Measurements from ENCODE around the gene AQP12A. TPM values are rescaled to one million over a fixed set of nuclear protein-coding genes. Genes with fewer than 3 reads are reported as not detected.

The AQP12A gene
- total and polyA plus RNA-seq, 2 experiments from 2014 or later = not detected

DNA sequence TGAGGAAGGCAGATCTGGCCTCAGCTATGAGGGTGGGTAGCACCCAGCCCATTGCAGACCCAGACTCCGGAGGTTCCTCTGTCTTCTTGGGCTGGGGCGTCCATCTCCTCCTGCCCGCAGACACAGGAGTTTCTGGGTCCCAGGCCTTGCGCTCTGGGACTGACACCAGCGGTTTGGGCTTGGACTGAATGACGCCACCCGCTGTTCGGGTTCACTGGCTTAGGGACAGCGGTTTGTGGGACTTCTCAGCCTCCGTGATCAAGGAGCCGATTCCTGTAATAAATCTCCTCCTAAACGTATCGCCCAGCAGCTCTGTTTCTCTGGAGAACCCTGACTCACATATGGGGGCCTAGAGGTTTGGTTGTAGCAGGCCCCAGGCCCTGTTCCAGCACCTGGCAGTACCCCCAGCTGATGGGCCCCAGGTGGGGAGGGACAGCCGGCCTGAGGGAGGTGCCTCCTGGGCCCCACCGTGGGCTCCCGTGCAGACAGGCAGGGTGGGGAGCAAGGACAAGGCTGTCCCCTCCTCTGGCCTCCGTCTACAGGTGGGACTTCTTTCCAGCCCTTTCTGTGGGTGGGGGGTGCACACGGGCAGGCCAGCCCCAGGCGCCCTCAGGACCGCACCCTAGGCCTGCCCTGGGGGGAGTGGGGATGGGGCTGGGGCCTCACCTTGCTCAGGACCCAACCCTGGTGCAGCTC is 4.5 kb upstream of the AQP12A start:
- Histone ChIP-seq H3K27ac (ENCODE audit: low read depth) (no peak overlapping the region), H2AFZ (no peak overlapping the region), H3K36me3 (ENCODE audit: insufficient read depth) (no peaks in the 10 kb centered on the region), H3K4me1 (ENCODE audit: insufficient read depth) (no peaks in the 10 kb centered on the region), H3F3A (replicated peaks; ENCODE audit: low read depth) (no peaks in the 10 kb centered on the region), H3K4me3 (no peak overlapping the region), H3K27me3 (ENCODE audit: insufficient read depth) (no peaks in the 10 kb centered on the region), H3K4me2 (no peak overlapping the region), H3K79me2 (replicated peaks; ENCODE audit: insufficient read depth) (no peaks in the 10 kb centered on the region), H3K9me2 (ENCODE audit: insufficient read depth) (no peaks in the 10 kb centered on the region), H4K20me1 (replicated peaks; ENCODE audit: insufficient read depth) (no peaks in the 10 kb centered on the region)
- Mint-ChIP-seq H3K4me3 (no peak overlapping the region), H3K9me3 (no peaks in the 10 kb centered on the region), H3K4me1 (peaks cover 2% of the 10 kb centered on the region; the same call in 1 of the 3 replicates), H3K27me3 (ENCODE audit: insufficient read depth, low read depth, poor library complexity) (peaks cover 4% of the 10 kb centered on the region), H3K36me3 (ENCODE audit: low read depth) (no peaks in the 10 kb centered on the region), H3K27ac (no peak overlapping the region)
- no peak for ATAC-seq
- no peak for DNase-seq (ENCODE audit: low spot score)
- TF ChIP-seq POLR2AphosphoS5 (IDR thresholded peaks at IDR 0.05; ENCODE audit: low read depth) (no peak), JUNB (IDR thresholded peaks at IDR 0.05; ENCODE audit: unreplicated experiment) (no peak), STAT1 (IDR thresholded peaks at IDR 0.05; ENCODE audit: unreplicated experiment) (no peak), ZNF331 (CRISPR knock-in tag; IDR thresholded peaks at IDR 0.05; ENCODE audit: low read depth) (no peak), EZH2phosphoT487 (IDR thresholded peaks at IDR 0.05; ENCODE audit: unreplicated experiment) (no peak)
- TF ChIP-seq, protein P1, sequence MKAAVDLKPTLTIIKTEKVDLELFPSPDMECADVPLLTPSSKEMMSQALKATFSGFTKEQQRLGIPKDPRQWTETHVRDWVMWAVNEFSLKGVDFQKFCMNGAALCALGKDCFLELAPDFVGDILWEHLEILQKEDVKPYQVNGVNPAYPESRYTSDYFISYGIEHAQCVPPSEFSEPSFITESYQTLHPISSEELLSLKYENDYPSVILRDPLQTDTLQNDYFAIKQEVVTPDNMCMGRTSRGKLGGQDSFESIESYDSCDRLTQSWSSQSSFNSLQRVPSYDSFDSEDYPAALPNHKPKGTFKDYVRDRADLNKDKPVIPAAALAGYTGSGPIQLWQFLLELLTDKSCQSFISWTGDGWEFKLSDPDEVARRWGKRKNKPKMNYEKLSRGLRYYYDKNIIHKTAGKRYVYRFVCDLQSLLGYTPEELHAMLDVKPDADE (IDR thresholded peaks at IDR 0.05) = no peak

DNA sequence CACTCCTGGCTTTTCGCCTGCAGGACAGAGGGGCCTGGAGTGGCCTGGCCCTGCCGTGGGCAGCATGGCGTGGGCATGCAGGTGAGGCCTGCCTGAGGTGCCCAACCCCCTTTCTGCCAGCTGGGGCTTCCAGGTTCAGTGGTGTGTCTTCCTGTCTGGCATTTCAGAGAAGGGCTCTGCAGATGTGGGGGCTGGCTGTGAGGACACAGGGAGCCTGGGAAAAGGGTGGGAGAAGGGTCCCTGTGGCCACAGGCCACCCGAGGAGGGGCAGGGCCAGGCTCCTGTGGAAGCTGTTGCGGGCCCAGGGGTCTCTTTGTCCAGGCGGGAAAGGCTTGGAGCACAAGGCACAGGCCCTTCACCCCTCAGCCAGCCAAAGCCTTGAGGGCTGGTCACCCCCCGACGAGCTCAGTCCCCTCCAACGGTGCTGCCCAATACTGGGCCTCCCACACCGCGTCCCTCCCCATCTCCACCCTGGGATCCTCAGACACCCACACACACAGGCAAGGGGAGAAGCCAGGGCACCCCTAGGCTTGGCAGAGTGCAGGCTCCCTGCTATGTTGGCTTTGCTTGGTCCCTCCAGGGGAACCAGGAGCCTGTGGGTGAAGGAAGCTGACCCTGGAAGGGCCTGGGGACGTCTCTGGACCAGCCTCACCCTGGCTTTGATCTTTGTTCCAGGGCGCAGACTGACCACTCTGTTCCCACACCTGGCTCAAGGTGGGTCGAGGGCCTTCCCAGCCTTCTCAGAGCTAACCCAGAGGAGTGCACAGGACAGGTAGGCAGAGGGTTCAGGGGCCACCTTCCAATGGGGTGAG is 3.7 kb upstream of the AQP12A start:
- no peak overlapping the region for H3K27ac ChIP-seq (ENCODE audit: low read depth)
- H3K4me1 ChIP-seq (ENCODE audit: insufficient read depth) = no peaks in the 10 kb centered on the region
- no peaks in the 10 kb centered on the region for H3K9me2 ChIP-seq (ENCODE audit: insufficient read depth)
- Mint-ChIP-seq H3K4me3 (no peak overlapping the region), H3K9me3 (no peaks in the 10 kb centered on the region), H3K27me3 (ENCODE audit: insufficient read depth, low read depth, poor library complexity) (peaks cover 4% of the 10 kb centered on the region), H3K36me3 (ENCODE audit: low read depth) (no peaks in the 10 kb centered on the region), H3K27ac (no peak overlapping the region), H3K4me1 (peaks cover 2% of the 10 kb centered on the region; the same call in 1 of the 3 replicates)
- no peaks in the 10 kb centered on the region for H4K20me1 ChIP-seq (replicated peaks; ENCODE audit: insufficient read depth)
- H3K36me3 ChIP-seq (ENCODE audit: insufficient read depth) = no peaks in the 10 kb centered on the region
- no peaks in the 10 kb centered on the region for H3K79me2 ChIP-seq (replicated peaks; ENCODE audit: insufficient read depth)
- H2AFZ ChIP-seq = no peak overlapping the region
- DNase-seq (ENCODE audit: low spot score) (no peak), ATAC-seq (no peak)
- no peak overlapping the region for H3K4me2 ChIP-seq
- H3K4me3 ChIP-seq = no peak overlapping the region
- no peaks in the 10 kb centered on the region for H3K27me3 ChIP-seq (ENCODE audit: insufficient read depth)
- no peaks in the 10 kb centered on the region for H3F3A ChIP-seq (replicated peaks; ENCODE audit: low read depth)
- TF ChIP-seq, protein P2, sequence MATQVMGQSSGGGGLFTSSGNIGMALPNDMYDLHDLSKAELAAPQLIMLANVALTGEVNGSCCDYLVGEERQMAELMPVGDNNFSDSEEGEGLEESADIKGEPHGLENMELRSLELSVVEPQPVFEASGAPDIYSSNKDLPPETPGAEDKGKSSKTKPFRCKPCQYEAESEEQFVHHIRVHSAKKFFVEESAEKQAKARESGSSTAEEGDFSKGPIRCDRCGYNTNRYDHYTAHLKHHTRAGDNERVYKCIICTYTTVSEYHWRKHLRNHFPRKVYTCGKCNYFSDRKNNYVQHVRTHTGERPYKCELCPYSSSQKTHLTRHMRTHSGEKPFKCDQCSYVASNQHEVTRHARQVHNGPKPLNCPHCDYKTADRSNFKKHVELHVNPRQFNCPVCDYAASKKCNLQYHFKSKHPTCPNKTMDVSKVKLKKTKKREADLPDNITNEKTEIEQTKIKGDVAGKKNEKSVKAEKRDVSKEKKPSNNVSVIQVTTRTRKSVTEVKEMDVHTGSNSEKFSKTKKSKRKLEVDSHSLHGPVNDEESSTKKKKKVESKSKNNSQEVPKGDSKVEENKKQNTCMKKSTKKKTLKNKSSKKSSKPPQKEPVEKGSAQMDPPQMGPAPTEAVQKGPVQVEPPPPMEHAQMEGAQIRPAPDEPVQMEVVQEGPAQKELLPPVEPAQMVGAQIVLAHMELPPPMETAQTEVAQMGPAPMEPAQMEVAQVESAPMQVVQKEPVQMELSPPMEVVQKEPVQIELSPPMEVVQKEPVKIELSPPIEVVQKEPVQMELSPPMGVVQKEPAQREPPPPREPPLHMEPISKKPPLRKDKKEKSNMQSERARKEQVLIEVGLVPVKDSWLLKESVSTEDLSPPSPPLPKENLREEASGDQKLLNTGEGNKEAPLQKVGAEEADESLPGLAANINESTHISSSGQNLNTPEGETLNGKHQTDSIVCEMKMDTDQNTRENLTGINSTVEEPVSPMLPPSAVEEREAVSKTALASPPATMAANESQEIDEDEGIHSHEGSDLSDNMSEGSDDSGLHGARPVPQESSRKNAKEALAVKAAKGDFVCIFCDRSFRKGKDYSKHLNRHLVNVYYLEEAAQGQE (IDR thresholded peaks at IDR 0.05; ENCODE audit: unreplicated experiment) = no peak
- no peak for TF ChIP-seq EZH2 (IDR thresholded peaks at IDR 0.05; ENCODE audit: low read depth, unreplicated experiment)
- TF ChIP-seq EZH2phosphoT487 (IDR thresholded peaks at IDR 0.05; ENCODE audit: unreplicated experiment) = no peak
- TF ChIP-seq STAT1 (IDR thresholded peaks at IDR 0.05; ENCODE audit: unreplicated experiment) = no peak
- TF ChIP-seq ZNF331 (CRISPR knock-in tag; IDR thresholded peaks at IDR 0.05; ENCODE audit: low read depth) = no peak
- no peak for TF ChIP-seq ZNF114 (CRISPR knock-in tag; IDR thresholded peaks at IDR 0.05)
- no peak for TF ChIP-seq NANOG (IDR thresholded peaks at IDR 0.05; ENCODE audit: borderline replicate concordance)
- TF ChIP-seq POLR2AphosphoS5 (IDR thresholded peaks at IDR 0.05; ENCODE audit: low read depth) = no peak
